OCI-LY1 (cell line): ENCODE results near the gene GAS2L2.

Source experiments
- CTCF ChIP-seq: fragments of 200-600 bp; sonication (generic), shearing (Covaris generic); IDR thresholded peaks from 2 replicates; pipeline ENCODE4 v1.5.1; 2017; ENCODE audit warnings: mild to moderate bottlenecking, antibody characterized with exemption, low read length, moderate library complexity, mixed read lengths
- EZH2 ChIP-seq: fragments of 200-600 bp; sonication (generic), shearing (Covaris generic); IDR thresholded peaks from 2 replicates; pipeline ENCODE4 v1.8.0; 2017; ENCODE audit warnings: borderline replicate concordance, mixed run types, mild to moderate bottlenecking, antibody characterized with exemption, low read length, moderate library complexity, mixed read lengths

GRCh38 chr17:35749560-35750412 lies 3.3 kb downstream of the GAS2L2 start:
- no peak for TF ChIP-seq EZH2
- no peak for TF ChIP-seq CTCF
